Effector memory CD8-positive, alpha-beta T cell (primary cell): ENCODE measurements around the gene MTFP1.

Source experiments
- ATAC-seq: fragments of 150-1000 bp; cut with Tn5 transposase; replicated peaks from 2 replicates; pipeline ENCODE4 v1.10.0; 2021; ENCODE audit warnings: mild to moderate bottlenecking, moderate library complexity
- DNase-seq, 3 experiments: peaks; one replicate each; pipeline ENCODE4 v3.0.0; 2021
- H3K27ac Mint-ChIP-seq, 2 donors: one replicate each; pipeline ENCODE4 v1.8.0; 2022; ENCODE audit warnings: mild to moderate bottlenecking in 2 of 2, mixed read lengths in 2 of 2, moderate library complexity in 2 of 2
- H3K27me3 Mint-ChIP-seq, 2 donors: one replicate each; pipeline ENCODE4 v1.8.0; 2022; ENCODE audit warnings: mixed read lengths in 2 of 2
- H3K36me3 Mint-ChIP-seq: one replicate; pipeline ENCODE4 v1.8.0; 2022; ENCODE audit warnings: mild to moderate bottlenecking, moderate library complexity, mixed read lengths; ENCODE audit not compliant: insufficient read depth
- H3K4me1 Mint-ChIP-seq, 2 donors: one replicate each; pipeline ENCODE4 v1.8.0; 2022; ENCODE audit warnings: low read depth in 2 of 2, mixed read lengths in 2 of 2
- H3K4me3 Mint-ChIP-seq, 2 donors: one replicate each; pipeline ENCODE4 v1.8.0; 2022; ENCODE audit warnings: mild to moderate bottlenecking in 2 of 2, mixed read lengths in 2 of 2, moderate library complexity in 2 of 2
- H3K9me3 Mint-ChIP-seq, 2 donors: one replicate each; pipeline ENCODE4 v1.8.0; 2022; ENCODE audit warnings: mixed read lengths in 2 of 2
- total RNA-seq, 9 experiments: gene quantifications; one replicate each; lab custom pipeline; 2026; lab: John Stamatoyannopoulos, UW

MTFP1 gene
- total RNA-seq = 0.49 to 7.4 (median 4.1) reads per million in 9 experiments

GRCh38 chr22:30425616-30426387 is at the start of gene MTFP1:
TSS of gene MTFP1 (plus strand) at chr22:30425768. CDS start at chr22:30425880, 112 bp downstream.
- H3K27ac Mint-ChIP-seq = peak within 1 kb of the TSS; percentile 97 to 98
- H3K4me1 Mint-ChIP-seq = peaks cover 42 to 44% of the 10 kb centered on the region in 2 donors
- H3K9me3 Mint-ChIP-seq = no peaks in the 10 kb centered on the region
- ATAC-seq = peak; percentile 14
- DNase-seq = peak; percentile 30 to 48 (median 44)
- H3K4me3 Mint-ChIP-seq = peak within 1 kb of the TSS; percentile 92 to 93
- H3K36me3 Mint-ChIP-seq = peaks cover 37% of the 10 kb centered on the region
- H3K27me3 Mint-ChIP-seq = no peaks in the 10 kb centered on the region

GRCh38 chr22:30380011-30380410 is 45.6 kb upstream of the MTFP1 start:
- no peaks in the 10 kb centered on the region for H3K9me3 Mint-ChIP-seq
- no peak overlapping the region for H3K4me3 Mint-ChIP-seq
- H3K4me1 Mint-ChIP-seq = peaks cover 0 to 7% of the 10 kb centered on the region in 2 donors
- no peaks in the 10 kb centered on the region for H3K36me3 Mint-ChIP-seq
- DNase-seq = no peak
- no peak overlapping the region for H3K27ac Mint-ChIP-seq
- no peaks in the 10 kb centered on the region for H3K27me3 Mint-ChIP-seq
- ATAC-seq = no peak

GRCh38 chr22:30381264-30381663 is 44.3 kb upstream of the MTFP1 start:
- H3K36me3 Mint-ChIP-seq = no peaks in the 10 kb centered on the region
- no peaks in the 10 kb centered on the region for H3K9me3 Mint-ChIP-seq
- peaks cover 2 to 8% of the 10 kb centered on the region in 2 donors for H3K4me1 Mint-ChIP-seq
- H3K27ac Mint-ChIP-seq = no peak overlapping the region
- ATAC-seq = no peak
- no peak for DNase-seq
- no peak overlapping the region for H3K4me3 Mint-ChIP-seq
- no peaks in the 10 kb centered on the region for H3K27me3 Mint-ChIP-seq

DNA sequence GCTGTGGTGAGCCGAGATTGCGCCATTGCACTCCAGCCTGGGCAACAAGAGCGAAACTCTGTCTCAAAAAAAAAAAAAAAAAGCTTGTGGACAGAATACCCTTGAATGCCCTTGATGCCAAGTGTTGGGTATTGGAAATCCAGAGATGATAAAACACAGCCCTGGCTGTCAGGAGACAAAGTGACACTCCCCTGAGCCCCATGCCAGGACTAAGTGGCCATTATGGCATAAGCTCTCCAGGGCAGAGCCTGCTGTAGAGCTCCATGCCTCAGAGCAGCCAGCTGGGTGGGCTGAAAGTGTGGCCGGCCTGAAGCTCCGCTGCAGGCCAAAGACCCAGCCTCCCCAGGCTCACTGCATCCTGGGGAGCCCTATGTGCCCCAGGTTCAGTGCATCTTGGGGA is 43.2 kb upstream of the MTFP1 start:
- Mint-ChIP-seq H3K9me3 (no peaks in the 10 kb centered on the region), H3K4me1 (peaks cover 5 to 13% of the 10 kb centered on the region in 2 donors), H3K36me3 (peaks cover 4% of the 10 kb centered on the region), H3K27me3 (peaks cover 0 to 3% of the 10 kb centered on the region in 2 donors), H3K27ac (no peak overlapping the region), H3K4me3 (no peak overlapping the region)
- ATAC-seq = no peak
- no peak for DNase-seq

GRCh38 chr22:30383061-30383460 is 42.5 kb upstream of the MTFP1 start:
- Mint-ChIP-seq H3K4me1 (peaks cover 8 to 14% of the 10 kb centered on the region in 2 donors), H3K27ac (no peak overlapping the region), H3K36me3 (peaks cover 4% of the 10 kb centered on the region), H3K9me3 (no peaks in the 10 kb centered on the region), H3K4me3 (no peak overlapping the region), H3K27me3 (peaks cover 0 to 8% of the 10 kb centered on the region in 2 donors)
- DNase-seq (no peak), ATAC-seq (no peak)

DNA sequence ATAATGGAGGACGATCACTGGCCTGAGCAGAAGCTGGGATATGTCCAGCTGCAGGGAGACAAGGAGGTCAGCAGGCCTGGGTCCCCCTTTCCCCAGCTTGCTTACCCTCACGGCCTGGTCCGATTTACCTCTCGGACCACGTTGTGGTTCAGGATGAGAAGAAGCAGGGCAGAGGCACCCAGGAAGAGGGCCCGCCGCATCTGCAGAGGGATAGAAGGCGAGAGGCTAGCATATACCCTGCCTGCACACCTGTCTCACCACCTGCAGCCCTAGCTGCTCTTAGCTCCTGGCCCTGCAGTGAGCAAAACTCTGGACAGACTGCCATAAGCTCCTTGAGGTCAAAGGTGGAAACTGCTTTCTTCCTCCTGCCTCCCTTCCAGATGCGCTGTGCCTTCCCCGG is 39.6 kb upstream of the MTFP1 start:
- peaks cover 0 to 8% of the 10 kb centered on the region in 2 donors for H3K27me3 Mint-ChIP-seq
- DNase-seq (no peak), ATAC-seq (no peak)
- H3K4me1 Mint-ChIP-seq = peaks cover 9 to 12% of the 10 kb centered on the region in 2 donors
- H3K4me3 Mint-ChIP-seq = peak overlapping the region in 1 of 2 donors; percentile 82
- H3K36me3 Mint-ChIP-seq = peaks cover 4% of the 10 kb centered on the region
- H3K27ac Mint-ChIP-seq = no peak overlapping the region
- no peaks in the 10 kb centered on the region for H3K9me3 Mint-ChIP-seq

DNA sequence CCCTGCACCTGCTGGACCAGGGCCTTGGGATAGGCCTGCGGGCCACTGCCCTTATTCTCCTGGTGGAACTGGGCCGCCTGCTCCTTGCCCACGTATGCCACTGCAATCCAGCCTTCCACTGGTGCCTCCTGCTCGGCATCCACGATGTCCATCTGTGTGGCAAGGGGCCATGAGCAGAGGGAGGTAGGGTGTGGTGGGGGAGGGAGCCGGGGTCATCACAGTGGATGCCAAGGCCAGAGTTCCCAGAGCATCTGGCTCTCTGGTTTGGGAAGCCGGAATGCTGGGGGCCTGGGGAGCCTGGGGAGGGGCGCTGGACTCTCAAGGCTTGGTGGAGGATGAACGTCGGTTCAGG is 39.0 kb upstream of the MTFP1 start:
- Mint-ChIP-seq H3K4me1 (peaks cover 15 to 16% of the 10 kb centered on the region in 2 donors), H3K9me3 (no peaks in the 10 kb centered on the region), H3K27ac (peak overlapping the region; percentile 62 to 67), H3K4me3 (peak overlapping the region; percentile 67 to 82), H3K36me3 (peaks cover 4% of the 10 kb centered on the region), H3K27me3 (peaks cover 0 to 8% of the 10 kb centered on the region in 2 donors)
- DNase-seq (no peak), ATAC-seq (no peak)

- Mint-ChIP-seq H3K4me3 (peak within 1 kb of the TSS; percentile 67 to 82), H3K27ac (peak within 1 kb of the TSS; percentile 62 to 67), H3K9me3 (no peaks in the 10 kb centered on the region), H3K36me3 (peaks cover 4% of the 10 kb centered on the region), H3K4me1 (peaks cover 15 to 16% of the 10 kb centered on the region in 2 donors), H3K27me3 (peaks cover 0 to 8% of the 10 kb centered on the region in 2 donors)
- DNase-seq (peak; percentile 67 to 77 (median 75)), ATAC-seq (peak; percentile 89)
Measured at GRCh38 chr22:30386960-30387827, 38.4 kb upstream of the MTFP1 start, which contains the start of gene RNF215. TSS of gene RNF215 (minus strand) at chr22:30387411. CDS start at chr22:30387313, 98 bp downstream.

GRCh38 chr22:30390974-30391691 is 34.4 kb upstream of the MTFP1 start:
- H3K9me3 Mint-ChIP-seq = no peaks in the 10 kb centered on the region
- peaks cover 20 to 42% of the 10 kb centered on the region in 2 donors for H3K27me3 Mint-ChIP-seq
- H3K36me3 Mint-ChIP-seq = peaks cover 4% of the 10 kb centered on the region
- no peak overlapping the region for H3K4me3 Mint-ChIP-seq
- DNase-seq = peak; percentile 73 to 74 (median 73)
- peaks cover 15% of the 10 kb centered on the region in 2 donors for H3K4me1 Mint-ChIP-seq
- ATAC-seq = peak; percentile 64
- peak overlapping the region; percentile 64 to 71 for H3K27ac Mint-ChIP-seq

DNA sequence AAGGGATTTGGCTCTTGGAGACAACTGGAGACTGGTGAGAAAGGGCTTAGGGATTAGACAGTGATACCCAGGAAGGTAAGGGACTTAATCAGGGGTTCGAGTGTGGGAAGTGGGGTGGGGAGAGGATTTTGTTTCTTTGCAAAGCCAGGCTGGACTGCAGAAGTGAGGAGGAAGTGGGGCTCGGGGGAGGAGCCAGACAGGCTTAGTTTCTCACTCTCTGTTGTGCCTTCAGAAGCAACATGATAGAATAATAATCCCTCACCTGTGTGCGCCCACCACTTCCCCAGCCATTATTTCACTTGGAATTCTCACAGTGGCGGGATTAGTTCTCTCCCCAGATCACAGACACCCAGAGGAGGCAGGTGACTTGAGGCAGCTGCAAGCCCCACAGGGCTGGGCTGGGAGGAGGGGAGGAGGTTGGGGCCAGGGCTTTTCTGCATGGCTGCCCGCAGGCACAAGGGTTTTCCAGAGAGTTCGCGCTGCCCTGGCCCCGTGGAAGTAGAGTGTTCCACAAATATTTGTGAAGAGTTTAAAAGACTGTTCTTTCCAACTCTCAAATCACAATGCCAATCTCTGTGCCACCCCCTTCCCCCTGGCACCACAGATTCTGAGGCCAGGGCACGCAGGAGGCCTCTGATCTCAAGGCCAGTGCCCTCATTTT is 32.8 kb upstream of the MTFP1 start:
- H3K4me1 Mint-ChIP-seq = peaks cover 16% of the 10 kb centered on the region in 2 donors
- H3K27me3 Mint-ChIP-seq = peaks cover 24 to 46% of the 10 kb centered on the region in 2 donors
- DNase-seq (no peak), ATAC-seq (no peak)
- H3K9me3 Mint-ChIP-seq = no peaks in the 10 kb centered on the region
- H3K36me3 Mint-ChIP-seq = peaks cover 4% of the 10 kb centered on the region
- no peak overlapping the region for H3K4me3 Mint-ChIP-seq
- no peak overlapping the region for H3K27ac Mint-ChIP-seq

GRCh38 chr22:30393322-30393680 is 32.3 kb upstream of the MTFP1 start:
- ATAC-seq (no peak), DNase-seq (no peak)
- Mint-ChIP-seq H3K4me1 (peaks cover 21 to 22% of the 10 kb centered on the region in 2 donors), H3K9me3 (no peaks in the 10 kb centered on the region), H3K27ac (no peak overlapping the region), H3K4me3 (no peak overlapping the region), H3K36me3 (peaks cover 4% of the 10 kb centered on the region), H3K27me3 (peaks cover 29 to 51% of the 10 kb centered on the region in 2 donors)

DNA sequence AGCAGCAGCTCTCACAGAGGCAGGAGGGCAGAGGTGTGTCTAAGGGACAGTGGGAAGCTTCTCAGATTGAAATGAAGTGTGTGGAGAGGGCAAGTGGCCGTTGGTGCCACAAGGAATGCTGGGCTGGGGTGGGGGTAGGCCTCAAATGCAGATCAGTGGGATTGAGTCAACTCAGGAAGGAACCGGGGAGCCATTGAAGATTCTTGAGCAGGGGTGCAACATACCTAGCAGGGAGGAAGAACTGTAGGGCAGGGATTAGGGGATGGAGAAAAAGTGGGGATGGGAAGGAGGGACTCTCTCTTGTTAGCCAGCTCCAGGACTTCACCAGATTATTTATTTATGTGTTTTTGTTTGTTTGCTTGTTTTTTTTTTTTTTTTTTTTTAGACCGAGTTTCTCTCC is 31.7 kb upstream of the MTFP1 start:
- no peak overlapping the region for H3K27ac Mint-ChIP-seq
- no peaks in the 10 kb centered on the region for H3K9me3 Mint-ChIP-seq
- DNase-seq = no peak
- H3K4me1 Mint-ChIP-seq = peaks cover 27% of the 10 kb centered on the region in 2 donors
- ATAC-seq = no peak
- H3K27me3 Mint-ChIP-seq = peaks cover 35 to 57% of the 10 kb centered on the region in 2 donors
- peaks cover 10% of the 10 kb centered on the region for H3K36me3 Mint-ChIP-seq
- no peak overlapping the region for H3K4me3 Mint-ChIP-seq
